ENCODE measurements around the gene RAB39B. TPM values are rescaled to one million over a fixed set of nuclear protein-coding genes. Genes with fewer than 3 reads are reported as not detected.

Gene RAB39B
- total RNA-seq, 2 donors from 2014 or later, result 0.55 to 0.63 TPM

- Histone ChIP-seq H3K4me1 (peaks cover 0 to 10% of the 10 kb centered on the region in 2 donors), H3K9me3 (no peaks in the 10 kb centered on the region), H3K36me3 (no peaks in the 10 kb centered on the region), H3K27me3 (no peaks in the 10 kb centered on the region), H3K4me3 (no peak overlapping the region), H3K27ac (no peak overlapping the region)
- no peak for DNase-seq (ENCODE audit: low spot score)
- TF ChIP-seq, protein P1, sequence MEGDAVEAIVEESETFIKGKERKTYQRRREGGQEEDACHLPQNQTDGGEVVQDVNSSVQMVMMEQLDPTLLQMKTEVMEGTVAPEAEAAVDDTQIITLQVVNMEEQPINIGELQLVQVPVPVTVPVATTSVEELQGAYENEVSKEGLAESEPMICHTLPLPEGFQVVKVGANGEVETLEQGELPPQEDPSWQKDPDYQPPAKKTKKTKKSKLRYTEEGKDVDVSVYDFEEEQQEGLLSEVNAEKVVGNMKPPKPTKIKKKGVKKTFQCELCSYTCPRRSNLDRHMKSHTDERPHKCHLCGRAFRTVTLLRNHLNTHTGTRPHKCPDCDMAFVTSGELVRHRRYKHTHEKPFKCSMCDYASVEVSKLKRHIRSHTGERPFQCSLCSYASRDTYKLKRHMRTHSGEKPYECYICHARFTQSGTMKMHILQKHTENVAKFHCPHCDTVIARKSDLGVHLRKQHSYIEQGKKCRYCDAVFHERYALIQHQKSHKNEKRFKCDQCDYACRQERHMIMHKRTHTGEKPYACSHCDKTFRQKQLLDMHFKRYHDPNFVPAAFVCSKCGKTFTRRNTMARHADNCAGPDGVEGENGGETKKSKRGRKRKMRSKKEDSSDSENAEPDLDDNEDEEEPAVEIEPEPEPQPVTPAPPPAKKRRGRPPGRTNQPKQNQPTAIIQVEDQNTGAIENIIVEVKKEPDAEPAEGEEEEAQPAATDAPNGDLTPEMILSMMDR (IDR thresholded peaks at IDR 0.05), result no peak
Measured at GRCh38 chrX:155213731-155214130, 50.6 kb downstream of the RAB39B start.

GRCh38 chrX:155211208-155211607 is 53.1 kb downstream of the RAB39B start:
- Histone ChIP-seq H3K4me1 (no peaks in the 10 kb centered on the region), H3K27me3 (no peaks in the 10 kb centered on the region), H3K36me3 (no peaks in the 10 kb centered on the region), H3K9me3 (no peaks in the 10 kb centered on the region), H3K27ac (no peak overlapping the region), H3K4me3 (no peak overlapping the region)
- TF ChIP-seq, protein P1 (IDR thresholded peaks at IDR 0.05), result no peak
- DNase-seq (ENCODE audit: low spot score), result no peak

Other genes starting within 250 kb of the RAB39B start
- 10 to 100 TPM; 41.2 to 42.9 TPM for gene F8, start 241.8 kb downstream of the RAB39B start, total RNA-seq
- gene FUNDC2, start 237.6 kb downstream of the RAB39B start, total RNA-seq, result 100 to 1,000 TPM; 146 to 178 TPM
- gene CMC4, start 193.4 kb downstream of the RAB39B start, total RNA-seq, result 10 to 100 TPM; 39.9 to 58.3 TPM
- under 1 TPM; 0.43 to 0.85 TPM for gene MTCP1, start 193.4 kb downstream of the RAB39B start, total RNA-seq
- 1 to 10 TPM; 7.6 to 8.3 TPM for gene BRCC3, start 193.0 kb downstream of the RAB39B start, total RNA-seq
- gene VBP1, start 48.0 kb downstream of the RAB39B start, total RNA-seq, result 10 to 100 TPM; 42.7 to 60.3 TPM
- 10 to 100 TPM; 12.5 to 13.0 TPM for gene CLIC2, start 70.1 kb upstream of the RAB39B start, total RNA-seq
- not detected for gene F8A2, start 117.6 kb upstream of the RAB39B start, total RNA-seq
- 1 to 10 TPM; 7.7 to 9.2 TPM for gene F8A3, start 194.1 kb upstream of the RAB39B start, total RNA-seq

Measured in right atrium auricular region (tissue), 2 donors.